ENCODE data around the gene IGFLR1.

- TF ChIP-seq POLR2A (IDR thresholded peaks at IDR 0.05) (no peak), CTCF (IDR thresholded peaks at IDR 0.05 in 4 of 5, conservative IDR thresholded peaks at IDR 0.05 in 1 of 5) (no peak)
These were observed 10.9 kb downstream of the IGFLR1 start for GRCh38 chr19:35731353-35731752.
